ENCODE measurements around the gene SCYGR6. TPM values are rescaled to one million over a fixed set of nuclear protein-coding genes. Genes with fewer than 3 reads are reported as not detected.

The SCYGR6 gene
- polyA plus RNA-seq, 1 experiment = not detected

GRCh38 chr2:227706859-227707258, 17.7 kb downstream of the SCYGR6 start:
- Histone ChIP-seq H3K4me3 (ENCODE audit: low read depth, low read length) (no peak overlapping the region), H3K27ac (ENCODE audit: low read depth, low read length) (no peak overlapping the region), H3K9me3 (ENCODE audit: control insufficient read depth, insufficient read depth, low read length) (no peaks in the 10 kb centered on the region), H3K27me3 (ENCODE audit: control insufficient read depth, insufficient read depth, low read length) (no peaks in the 10 kb centered on the region)
- no peak for TF ChIP-seq CTCF (IDR thresholded peaks at IDR 0.05; ENCODE audit: low read depth, low read length)
- ChIA-PET POLR2A (no interaction called here), CTCF (interaction anchor here (0.6 to 1.0 kb wide), 2 partner anchors 49 to 61 kb away, joined by 3 to 5 read pairs; no protein-coding TSS in a partner anchor)
- DNase-seq (ENCODE audit: low read depth, low spot score) = no peak

GRCh38 chr2:227703961-227704360, 20.6 kb downstream of the SCYGR6 start:
- CTCF ChIA-PET = no interaction called here
- Histone ChIP-seq H3K27me3 (ENCODE audit: control insufficient read depth, insufficient read depth, low read length) (no peaks in the 10 kb centered on the region), H3K4me3 (ENCODE audit: low read depth, low read length) (no peak overlapping the region), H3K27ac (ENCODE audit: low read depth, low read length) (no peak overlapping the region), H3K9me3 (ENCODE audit: control insufficient read depth, insufficient read depth, low read length) (no peaks in the 10 kb centered on the region; the same call in 1 of the 2 replicates)
- TF ChIP-seq CTCF (IDR thresholded peaks at IDR 0.05; ENCODE audit: low read depth, low read length) = no peak
- no peak for DNase-seq (ENCODE audit: low read depth, low spot score)
- POLR2A ChIA-PET = no interaction called here

GRCh38 chr2:227703280-227703732, 21.3 kb downstream of the SCYGR6 start:
- POLR2A ChIA-PET = no interaction called here
- CTCF ChIA-PET = interaction anchor here (1.2 kb wide), 1 partner anchor 63 kb away, joined by 3 read pairs; no protein-coding TSS in a partner anchor

GRCh38 chr2:227701556-227701955, 23.0 kb downstream of the SCYGR6 start:
- no peak overlapping the region for H3K4me3 ChIP-seq (ENCODE audit: low read depth, low read length)
- TF ChIP-seq CTCF (IDR thresholded peaks at IDR 0.05; ENCODE audit: low read depth, low read length) = no peak
- H3K27me3 ChIP-seq (ENCODE audit: control insufficient read depth, insufficient read depth, low read length) = no peaks in the 10 kb centered on the region
- no peak overlapping the region for H3K27ac ChIP-seq (ENCODE audit: low read depth, low read length)
- no peaks in the 10 kb centered on the region; the same call in 1 of the 2 replicates for H3K9me3 ChIP-seq (ENCODE audit: control insufficient read depth, insufficient read depth, low read length)
- POLR2A ChIA-PET = no interaction called here
- CTCF ChIA-PET = no interaction called here
- no peak for DNase-seq (ENCODE audit: low read depth, low spot score)

More at GRCh38 chr2:227703280-227703732, 21.3 kb downstream of the SCYGR6 start:
- DNase-seq (ENCODE audit: low read depth, low spot score) = no peak
- Histone ChIP-seq H3K9me3 (ENCODE audit: control insufficient read depth, insufficient read depth, low read length) (no peaks in the 10 kb centered on the region; the same call in 1 of the 2 replicates), H3K27ac (ENCODE audit: low read depth, low read length) (no peak overlapping the region), H3K27me3 (ENCODE audit: control insufficient read depth, insufficient read depth, low read length) (no peaks in the 10 kb centered on the region), H3K4me3 (ENCODE audit: low read depth, low read length) (no peak overlapping the region)
- TF ChIP-seq CTCF (IDR thresholded peaks at IDR 0.05; ENCODE audit: low read depth, low read length) = no peak

- no peak for DNase-seq (ENCODE audit: low read depth, low spot score)
- no peak for TF ChIP-seq CTCF (IDR thresholded peaks at IDR 0.05; ENCODE audit: low read depth, low read length)
- H3K27ac ChIP-seq (ENCODE audit: low read depth, low read length) = no peak overlapping the region
- H3K9me3 ChIP-seq (ENCODE audit: control insufficient read depth, insufficient read depth, low read length) = no peaks in the 10 kb centered on the region; the same call in 1 of the 2 replicates
- H3K27me3 ChIP-seq (ENCODE audit: control insufficient read depth, insufficient read depth, low read length) = no peaks in the 10 kb centered on the region
- ChIA-PET POLR2A (no interaction called here), CTCF (interaction anchor here (1.0 kb wide), 1 partner anchor 39 kb away, joined by 3 read pairs; no protein-coding TSS in a partner anchor)
- H3K4me3 ChIP-seq (ENCODE audit: low read depth, low read length) = no peak overlapping the region
Observed at GRCh38 chr2:227696990-227697679, 27.4 kb downstream of the SCYGR6 start.

All from AG04450 (cell line).